Ovary (tissue), 3 donors: ENCODE data around the gene CRTC3.

Experiments used
- CTCF ChIP-seq, 3 donors: fragments of 450-650 bp in 2 of 3; fragments of 200-600 bp in 1 of 3; IDR thresholded peaks; one replicate each; pipeline versions ENCODE4 v1.5.1 to v1.8.0; 2016 to 2022; ENCODE audit warnings: antibody characterized with exemption in 3 of 3, mild to moderate bottlenecking in 1 of 3
- EP300 ChIP-seq: sonication (generic); formaldehyde crosslinking; IDR thresholded peaks from one replicate; pipeline ENCODE4 v1.6.1; 2017; ENCODE audit warnings: antibody characterized with exemption
- POLR2A ChIP-seq: fragments of 450-650 bp; IDR thresholded peaks from one replicate; pipeline ENCODE4 v1.6.1; 2017; ENCODE audit warnings: antibody characterized with exemption, mild to moderate bottlenecking, moderate library complexity
- donor health status: DM: no; HTN: no; CAD: no.

- TF ChIP-seq CTCF (IDR thresholded peaks at IDR 0.05) (no peak), POLR2A (no peak), EP300 (no peak)
Observed at GRCh38 chr15:90579213-90579612, 49.5 kb downstream of the CRTC3 start.
